Ovary (tissue), 9 donors: ENCODE measurements around the gene LRMDA. TPM values are rescaled to one million over a fixed set of nuclear protein-coding genes. Genes with fewer than 3 reads are reported as not detected.

Experiments
- DNase-seq, 5 donors: peaks; one replicate each; pipeline ENCODE4 v3.0.0-alpha.2; 2019 to 2020
- H3K27ac ChIP-seq, 2 donors: fragments of 200-600 bp; one replicate each; pipeline versions ENCODE4 v1.5.1 to v1.8.0; 2019 to 2022
- H3K27me3 ChIP-seq: fragments of 200-600 bp; one replicate; pipeline ENCODE4 v1.8.0; 2022
- H3K36me3 ChIP-seq: fragments of 200-600 bp; sonication (generic); one replicate; pipeline ENCODE4 v1.5.1; 2019
- H3K4me1 ChIP-seq: one replicate; pipeline ENCODE4 v1.8.1; 2013; ENCODE audit warnings: mild to moderate bottlenecking, moderate library complexity; ENCODE audit not compliant: insufficient read depth
- H3K4me3 ChIP-seq: fragments of 200-600 bp; sonication (generic); one replicate; pipeline ENCODE4 v1.5.1; 2017
- H3K9me3 ChIP-seq, 2 donors: fragments of 200-600 bp in 1 of 2; sonication (generic) in 1 of 2; one replicate each; pipeline versions ENCODE4 v1.5.1 to v1.8.1; 2013 to 2019; ENCODE audit warnings: mild to moderate bottlenecking in 1 of 2, moderate library complexity in 1 of 2
- EP300 ChIP-seq: sonication (generic); formaldehyde crosslinking; IDR thresholded peaks from one replicate; pipeline ENCODE4 v1.6.1; 2017; ENCODE audit warnings: antibody characterized with exemption
- POLR2A ChIP-seq: fragments of 450-650 bp; IDR thresholded peaks from one replicate; pipeline ENCODE4 v1.6.1; 2017; ENCODE audit warnings: antibody characterized with exemption, mild to moderate bottlenecking, moderate library complexity
- WGBS, 3 donors: extraction: QIAGEN DNeasy Blood & Tissue Kit in 1 of 3; methylation state at CpG; one replicate each; pipeline versions ENCODE4 v1.1.5 to v1.1.7; 2013 to 2017; 5-methylcytosine and 5-hydroxymethylcytosine counted together
- intact Hi-C, 4 donors: fragments of 100-400 bp; cut with DNase I; formaldehyde crosslinking; loops; one replicate each; pipeline versions ENCODE4 v1.11.0 to v1.15.1; 2022 to 2023
- polyA plus RNA-seq, 2 donors: library from polyadenylated mRNA; stranded (reverse); fragments of 200-250 nt in 1 of 2; fragments of 350-450 nt in 1 of 2; fragmentation: Illumina TruSeq in 1 of 2; extraction: RNeasy Lipid Tissue Mini Kit (QIAGEN cat#74804) in 1 of 2; gene quantifications; one replicate each; pipeline ENCODE4 v1.2.3, GENCODE V29; 2013 to 2014
- total RNA-seq, 7 donors: library from RNA; depleted of rRNA in 2 of 7; stranded (reverse); fragments of >200 nt in 2 of 7; fragmentation: NEBNext Ultra II Directional in 3 of 7; extraction: Animal tissue kit (Norgen Biotek cat#: 25700) in 3 of 7; gene quantifications; one replicate each; pipeline versions ENCODE4 v1.1.0 to v1.2.4, GENCODE V29; 2016 to 2023
- TF ChIP-seq, protein P1 (sequence below), 3 donors: fragments of 450-650 bp in 2 of 3; fragments of 200-600 bp in 1 of 3; IDR thresholded peaks; one replicate each; pipeline versions ENCODE4 v1.5.1 to v1.8.0; 2016 to 2022; ENCODE audit warnings: antibody characterized with exemption in 3 of 3, mild to moderate bottlenecking in 1 of 3
- donor health status: DM: no; HTN: no; CAD: no; lungs with moderate emphysema.
- donor health status: DM: no; HTN: no; CAD: no.
- donor health status: Bipolar disorder and iron deficiency.
- donor health status: DM: yes; HTN: yes; CAD: no.
- donor health status: DM: no; HTN: no; CAD: no.
- donor health status: DM: yes; HTN: yes; CAD: no.

The LRMDA gene
- total and polyA plus RNA-seq, 9 donors = 14.8 to 30.7 (median 22.9) TPM

DNA sequence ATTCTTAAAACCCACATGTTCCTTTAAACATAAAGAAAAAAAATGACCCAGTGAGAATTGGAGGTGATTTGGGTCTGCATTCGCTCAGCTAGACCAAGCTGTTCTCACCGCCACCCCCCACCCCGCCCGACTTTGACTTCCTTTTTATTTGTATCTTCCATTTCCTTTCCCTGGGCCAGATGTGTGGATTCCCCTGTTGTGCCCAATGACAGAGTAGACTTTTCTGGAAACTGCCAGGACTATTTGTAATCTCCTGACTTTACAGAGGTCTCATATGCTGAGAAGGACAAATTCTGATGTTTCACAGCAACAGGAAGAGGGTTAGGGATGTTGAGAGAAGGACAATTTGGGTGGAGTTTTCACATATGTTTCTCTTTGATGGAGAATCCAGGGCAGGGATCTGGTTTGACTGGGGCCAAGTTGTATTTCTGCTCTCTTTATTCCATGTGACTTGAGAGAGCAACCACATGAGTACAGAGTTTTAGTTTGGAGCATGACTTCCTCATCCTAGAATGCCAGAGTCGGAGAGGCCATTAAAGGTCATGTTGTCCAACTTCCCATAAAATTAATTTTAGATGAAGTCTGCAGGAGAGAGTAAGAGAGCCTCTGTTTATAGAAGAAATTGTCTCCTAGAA is 1023.2 kb downstream of the LRMDA start:
- TF ChIP-seq POLR2A (no peak), EP300 (no peak)
- TF ChIP-seq, protein P1, sequence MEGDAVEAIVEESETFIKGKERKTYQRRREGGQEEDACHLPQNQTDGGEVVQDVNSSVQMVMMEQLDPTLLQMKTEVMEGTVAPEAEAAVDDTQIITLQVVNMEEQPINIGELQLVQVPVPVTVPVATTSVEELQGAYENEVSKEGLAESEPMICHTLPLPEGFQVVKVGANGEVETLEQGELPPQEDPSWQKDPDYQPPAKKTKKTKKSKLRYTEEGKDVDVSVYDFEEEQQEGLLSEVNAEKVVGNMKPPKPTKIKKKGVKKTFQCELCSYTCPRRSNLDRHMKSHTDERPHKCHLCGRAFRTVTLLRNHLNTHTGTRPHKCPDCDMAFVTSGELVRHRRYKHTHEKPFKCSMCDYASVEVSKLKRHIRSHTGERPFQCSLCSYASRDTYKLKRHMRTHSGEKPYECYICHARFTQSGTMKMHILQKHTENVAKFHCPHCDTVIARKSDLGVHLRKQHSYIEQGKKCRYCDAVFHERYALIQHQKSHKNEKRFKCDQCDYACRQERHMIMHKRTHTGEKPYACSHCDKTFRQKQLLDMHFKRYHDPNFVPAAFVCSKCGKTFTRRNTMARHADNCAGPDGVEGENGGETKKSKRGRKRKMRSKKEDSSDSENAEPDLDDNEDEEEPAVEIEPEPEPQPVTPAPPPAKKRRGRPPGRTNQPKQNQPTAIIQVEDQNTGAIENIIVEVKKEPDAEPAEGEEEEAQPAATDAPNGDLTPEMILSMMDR (IDR thresholded peaks at IDR 0.05) = no peak
- Histone ChIP-seq H3K4me1 (peaks cover 1% of the 10 kb centered on the region), H3K4me3 (no peak overlapping the region), H3K27ac (no peak overlapping the region), H3K27me3 (no peaks in the 10 kb centered on the region), H3K36me3 (no peaks in the 10 kb centered on the region), H3K9me3 (no peaks in the 10 kb centered on the region)
- DNase-seq = no peak
- intact Hi-C loops = no loop called here
- 85 to 94% (median 87%) methylated on average over 5 of the region's 5 CpGs for WGBS, 3 donors

DNA sequence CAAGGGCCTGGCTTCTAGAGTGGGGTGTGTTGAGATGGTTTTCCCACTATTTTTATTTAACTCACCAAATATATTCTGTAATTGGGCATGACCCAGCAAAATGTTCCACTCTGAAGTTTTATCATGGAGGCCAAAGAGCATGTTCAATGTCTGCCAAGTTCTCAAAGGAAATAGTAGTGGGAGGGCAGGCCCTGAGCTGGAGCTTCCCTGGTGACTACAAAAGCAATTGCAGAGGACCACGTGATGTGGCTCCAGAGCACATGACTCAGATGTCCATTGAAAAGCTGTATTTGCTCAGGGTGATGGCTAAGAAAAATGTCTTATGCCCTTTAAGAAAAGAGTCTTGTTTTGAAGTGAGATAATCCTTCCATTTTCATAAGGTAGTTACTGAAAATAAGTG is 1024.8 kb downstream of the LRMDA start:
- Histone ChIP-seq H3K27ac (no peak overlapping the region), H3K27me3 (no peaks in the 10 kb centered on the region), H3K4me3 (no peak overlapping the region), H3K36me3 (no peaks in the 10 kb centered on the region), H3K9me3 (no peaks in the 10 kb centered on the region), H3K4me1 (peaks cover 1% of the 10 kb centered on the region)
- peak in 1 of 5 donors; percentile 24 for DNase-seq
- 8 to 40% (median 17%) methylated on average over 1 of the region's 1 CpG for WGBS, 3 donors
- TF ChIP-seq, protein P1 (IDR thresholded peaks at IDR 0.05) = no peak
- TF ChIP-seq POLR2A (no peak), EP300 (no peak)
- intact Hi-C loops = no loop called here

DNA sequence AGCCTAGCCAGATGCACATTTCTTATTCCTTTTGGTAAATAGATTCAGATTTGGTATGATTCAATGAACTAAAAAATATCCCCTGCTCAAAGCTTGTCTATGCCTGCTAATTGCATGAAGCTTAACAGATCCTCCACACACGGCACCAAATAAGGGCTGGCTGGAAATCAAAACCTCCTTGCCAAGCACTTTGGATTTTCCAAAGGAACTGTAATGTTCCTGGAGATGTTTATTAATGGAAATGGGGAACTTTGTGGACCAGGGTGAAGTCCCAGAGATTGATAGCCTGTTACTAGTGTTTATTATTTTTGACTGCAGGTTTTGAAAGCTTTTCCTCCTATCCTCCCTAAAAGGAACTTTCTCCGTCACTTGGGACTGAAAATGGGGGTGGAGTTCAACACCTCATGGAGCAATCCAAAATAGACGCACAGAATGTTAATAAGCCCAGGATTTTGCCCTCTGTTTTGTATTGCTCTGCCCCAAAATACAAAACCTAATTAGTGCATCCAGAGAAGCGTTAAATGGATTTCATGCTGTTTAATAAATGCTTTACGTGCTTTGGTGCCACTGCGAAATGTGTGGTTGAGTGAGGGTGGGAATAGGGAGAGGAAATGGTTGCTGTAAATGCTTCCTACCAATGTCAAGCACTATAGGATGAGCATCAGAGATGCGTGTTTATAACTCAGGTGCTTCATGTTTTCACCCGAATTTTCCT is 1027.7 kb downstream of the LRMDA start:
- H3K27me3 ChIP-seq = no peaks in the 10 kb centered on the region
- intact Hi-C loops = no loop called here
- H3K27ac ChIP-seq = no peak overlapping the region
- H3K36me3 ChIP-seq = no peaks in the 10 kb centered on the region
- WGBS, 3 donors = 77 to 85% (median 79%) methylated on average over 8 of the region's 8 CpGs
- no peak for DNase-seq
- H3K9me3 ChIP-seq = no peaks in the 10 kb centered on the region
- H3K4me1 ChIP-seq = peaks cover 1% of the 10 kb centered on the region
- no peak overlapping the region for H3K4me3 ChIP-seq
- TF ChIP-seq, protein P1 (IDR thresholded peaks at IDR 0.05) = no peak
- TF ChIP-seq EP300 (no peak), POLR2A (no peak)

DNA sequence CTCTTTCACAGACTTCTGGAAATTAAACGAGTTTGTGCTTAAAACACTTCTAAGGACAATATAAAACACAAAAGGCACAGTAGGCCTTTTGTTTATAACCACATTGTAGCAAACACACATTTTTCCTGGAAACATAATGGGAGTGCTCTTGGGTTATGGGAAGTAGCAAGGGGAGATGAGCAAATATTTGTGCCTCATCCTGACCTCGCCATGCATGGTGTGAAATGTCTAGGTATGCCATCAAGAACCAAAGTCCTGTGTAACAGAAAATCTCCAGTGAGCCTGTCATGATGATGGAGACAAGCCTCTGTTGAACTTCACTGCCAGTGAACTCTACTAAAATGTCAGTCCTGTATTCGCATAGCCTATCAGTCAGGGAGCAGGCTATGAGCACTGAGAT is 1029.6 kb downstream of the LRMDA start:
- intact Hi-C loops = no loop called here
- no peak overlapping the region for H3K27ac ChIP-seq
- no peaks in the 10 kb centered on the region for H3K4me1 ChIP-seq
- H3K27me3 ChIP-seq = no peaks in the 10 kb centered on the region
- H3K9me3 ChIP-seq = no peaks in the 10 kb centered on the region
- no peak for DNase-seq
- TF ChIP-seq POLR2A (no peak), EP300 (no peak)
- TF ChIP-seq, protein P1 (IDR thresholded peaks at IDR 0.05) = no peak
- H3K4me3 ChIP-seq = no peak overlapping the region
- 92 to 96% (median 94%) methylated on average over 3 of the region's 3 CpGs for WGBS, 3 donors
- H3K36me3 ChIP-seq = no peaks in the 10 kb centered on the region
